Measurements from ENCODE around the gene TMEM209.
"Not testable (repeated sequence)": the region's sequence is repeated elsewhere in the genome, so short reads cannot be mapped to it uniquely, and the experiment has no call there.

TMEM209 gene

GRCh38 chr7:130205084-130205947 is at the start of gene TMEM209:
TMEM209 (minus strand) TSS chr7:130205406; CDS start chr7:130205375, 31 bp downstream.
- DNase-seq, result peak; percentile 96

GRCh38 chr7:130254555-130254954 is 49.3 kb upstream of the TMEM209 start:
- DNase-seq, result no peak

- DNase-seq, result not testable (repeated sequence)
Observed at GRCh38 chr7:130249626-130250025, 44.4 kb upstream of the TMEM209 start.

- not testable (repeated sequence) for DNase-seq
Observed at GRCh38 chr7:130248842-130249241, 43.6 kb upstream of the TMEM209 start.

- not testable (repeated sequence) for DNase-seq
Observed at GRCh38 chr7:130246491-130246890, 41.3 kb upstream of the TMEM209 start.

GRCh38 chr7:130243486-130243885 is 38.3 kb upstream of the TMEM209 start:
- not testable (repeated sequence) for DNase-seq

- DNase-seq, result peak; percentile 82
Observed at GRCh38 chr7:130242198-130243014, 37.2 kb upstream of the TMEM209 start.

- no peak for DNase-seq
Observed at GRCh38 chr7:130240240-130240639, 35.0 kb upstream of the TMEM209 start.

- DNase-seq, result not testable (repeated sequence)
Observed at GRCh38 chr7:130236361-130236760, 31.2 kb upstream of the TMEM209 start.

GRCh38 chr7:130234078-130234477 is 28.9 kb upstream of the TMEM209 start:
- no peak for DNase-seq

GRCh38 chr7:130232209-130232608 is 27.0 kb upstream of the TMEM209 start:
- DNase-seq, result no peak

GRCh38 chr7:130231792-130232191 is 26.6 kb upstream of the TMEM209 start:
- DNase-seq, result no peak

- not testable (repeated sequence) for DNase-seq
Observed at GRCh38 chr7:130229981-130230380, 24.8 kb upstream of the TMEM209 start.

GRCh38 chr7:130228840-130229502 is 23.8 kb upstream of the TMEM209 start:
- no peak for DNase-seq

GRCh38 chr7:130227883-130228575 is 22.8 kb upstream of the TMEM209 start:
- no peak for DNase-seq

- no peak for DNase-seq
Observed at GRCh38 chr7:130226333-130226732, 21.1 kb upstream of the TMEM209 start.

GRCh38 chr7:130224923-130225322 is 19.7 kb upstream of the TMEM209 start:
- DNase-seq, result not testable (repeated sequence)

- no peak for DNase-seq
Observed at GRCh38 chr7:130224210-130224609, 19.0 kb upstream of the TMEM209 start.

GRCh38 chr7:130223646-130224045 is 18.4 kb upstream of the TMEM209 start:
- no peak for DNase-seq

GRCh38 chr7:130221746-130222145 is 16.5 kb upstream of the TMEM209 start:
- no peak for DNase-seq

GRCh38 chr7:130219871-130220270 is 14.7 kb upstream of the TMEM209 start:
- no peak for DNase-seq

- no peak for DNase-seq
Observed at GRCh38 chr7:130218806-130219620, 13.8 kb upstream of the TMEM209 start.
